ENCODE data around the gene ANGPTL2.

GRCh38 chr9:127131871-127132270, 9.4 kb upstream of the ANGPTL2 start:
- no peak for TF ChIP-seq POLR2A (IDR thresholded peaks at IDR 0.05)
- TF ChIP-seq CTCF (IDR thresholded peaks at IDR 0.05) = no peak
